GM12878 (cell line): ENCODE data around the gene FAM83G. TPM values are rescaled to one million over a fixed set of nuclear protein-coding genes. Genes with fewer than 3 reads are reported as not detected.

Source experiments
- ATAC-seq: fragments of 200-7000 bp; cut with Tn5 transposase; 3 replicates; pipeline ENCODE4 v1.9.1; 2020; ENCODE audit warnings: mild to moderate bottlenecking, moderate library complexity
- BruUV-seq: library from RNA; stranded (reverse); fragments of 400-500 nt; replicated peaks from 2 replicates; lab custom pipeline; 2021; lab: Mats Ljungman, UMichigan
- CTCF ChIA-PET: fragments of 300-600 bp; sonication (Branson Sonifier 250); formaldehyde crosslinking; extraction: SDS; loops from one replicate; lab custom pipeline; 2021; ENCODE audit warnings: inconsistent platforms; lab: Yijun Ruan, JAX
- POLR2A ChIA-PET: fragments of 350-600 bp; formaldehyde crosslinking; extraction: SDS; loops from one replicate; lab custom pipeline; 2021; ENCODE audit warnings: inconsistent platforms; lab: Charles Lee
- RAD21 ChIA-PET: fragments of 300-600 bp; sonication (Branson Sonifier 250); formaldehyde crosslinking; loops from one replicate; lab custom pipeline; 2023; ENCODE audit warnings: antibody characterized with exemption; ENCODE audit not compliant: unreplicated experiment; lab: Charles Lee
- SMC1A ChIA-PET: fragments of 300-600 bp; sonication (Branson Sonifier 250); formaldehyde crosslinking; loops from one replicate; lab custom pipeline; 2023; ENCODE audit not compliant: unreplicated experiment, uncharacterized antibody; lab: Charles Lee
- DNase-seq: peaks from one replicate; pipeline ENCODE4 v3.0.0-alpha.2; 2011; ENCODE audit warnings: low read depth, low spot score
- FAIRE-seq: peaks from 3 replicates; lab custom pipeline; 2011; peaks lifted over from hg19 to GRCh38; lab: Jason Lieb, UNC
- H2AFZ ChIP-seq: 2 replicates; pipeline ENCODE4 v1.6.0; 2011; ENCODE audit warnings: low read depth, low read length, control low read depth; ENCODE audit not compliant: control insufficient read depth
- H3K27ac ChIP-seq: 2 replicates; pipeline ENCODE4 v1.5.1; 2011; ENCODE audit warnings: control low read depth; ENCODE audit not compliant: control insufficient read depth, insufficient read depth
- H3K27me3 ChIP-seq, 2 experiments: replicated peaks in 1 of 2; 2 replicates each; pipeline versions ENCODE4 v1.6.0 to v1.6.1; 2011; ENCODE audit warnings: low read length in 1 of 2; ENCODE audit not compliant: control insufficient read depth in 2 of 2, insufficient read depth in 2 of 2
- H3K36me3 ChIP-seq, 2 experiments: 2 replicates each; pipeline ENCODE4 v1.5.1; 2011; ENCODE audit warnings: low read length in 1 of 2; ENCODE audit not compliant: control insufficient read depth in 2 of 2, insufficient read depth in 2 of 2
- H3K4me1 ChIP-seq: 2 replicates; pipeline ENCODE4 v1.6.1; 2011; ENCODE audit warnings: mild to moderate bottlenecking, low read length, moderate library complexity, mixed read lengths; ENCODE audit not compliant: control insufficient read depth, insufficient read depth
- H3K4me2 ChIP-seq: 2 replicates; pipeline ENCODE4 v1.6.0; 2011; ENCODE audit warnings: control low read depth; ENCODE audit not compliant: control insufficient read depth, insufficient read depth
- H3K4me3 ChIP-seq: fragments of 200-600 bp; sonication (generic); 2 replicates; pipeline ENCODE4 v1.5.1; 2016
- H3K79me2 ChIP-seq: 2 replicates; pipeline ENCODE4 v1.6.0; 2011; ENCODE audit warnings: low read length; ENCODE audit not compliant: control insufficient read depth, insufficient read depth
- H3K9ac ChIP-seq: 2 replicates; pipeline ENCODE4 v1.8.0; 2011; ENCODE audit warnings: low read length, control low read depth, mixed read lengths; ENCODE audit not compliant: control insufficient read depth, insufficient read depth
- H3K9me3 ChIP-seq: replicated peaks from 3 replicates; pipeline ENCODE4 v1.5.1; 2011; ENCODE audit warnings: mild to moderate bottlenecking, low read length; ENCODE audit not compliant: control insufficient read depth, insufficient read depth
- H4K20me1 ChIP-seq: 2 replicates; pipeline ENCODE4 v1.6.0; 2011; ENCODE audit not compliant: control insufficient read depth, insufficient read depth
- BCL3 ChIP-seq: IDR thresholded peaks from 2 replicates; pipeline ENCODE4 v1.6.1; 2011; ENCODE audit warnings: borderline replicate concordance, low read depth, mild to moderate bottlenecking, moderate library complexity, low read length; ENCODE audit not compliant: insufficient read depth, poor library complexity, severe bottlenecking
- KLF5 ChIP-seq: fragments of 450-650 bp; IDR thresholded peaks from 2 replicates; pipeline ENCODE4 v1.6.1; 2014; ENCODE audit warnings: mild to moderate bottlenecking; ENCODE audit not compliant: partially characterized antibody
- MYC ChIP-seq: IDR thresholded peaks from 2 replicates; pipeline ENCODE4 v1.6.1; 2011; ENCODE audit warnings: mild to moderate bottlenecking, low read length, moderate library complexity, inconsistent platforms; ENCODE audit not compliant: insufficient read depth, insufficient replicate concordance, insufficient read length, severe bottlenecking
- NBN ChIP-seq: fragments of 450-650 bp; IDR thresholded peaks from 2 replicates; pipeline ENCODE4 v1.6.1; 2016
- NFXL1 ChIP-seq: fragments of 450-650 bp; IDR thresholded peaks from 2 replicates; pipeline ENCODE4 v1.6.1; 2017; ENCODE audit warnings: antibody characterized with exemption, mild to moderate bottlenecking, borderline replicate concordance
- NKRF ChIP-seq: fragments of 450-650 bp; conservative IDR thresholded peaks from 2 replicates; pipeline ENCODE4 v1.6.1; 2017; ENCODE audit warnings: mild to moderate bottlenecking, moderate library complexity
- NR2C1 ChIP-seq: fragments of 450-650 bp; IDR thresholded peaks from 2 replicates; pipeline ENCODE4 v1.6.1; 2017; ENCODE audit warnings: antibody characterized with exemption, mild to moderate bottlenecking, moderate library complexity
- PAX5 ChIP-seq: IDR thresholded peaks from 2 replicates; pipeline ENCODE4 v1.6.1; 2011; ENCODE audit warnings: low read depth, low read length, borderline replicate concordance
- YY1 ChIP-seq: IDR thresholded peaks from 2 replicates; pipeline ENCODE4 v1.6.1; 2011; ENCODE audit warnings: low read depth, mild to moderate bottlenecking, low read length
- ZNF274 ChIP-seq: IDR thresholded peaks from one replicate; pipeline ENCODE4 v1.8.0; 2011; ENCODE audit not compliant: insufficient read length, insufficient read depth
- WGBS: methylation state at CpG from one replicate; pipeline ENCODE4 v1.1.6; 2016; ENCODE audit warnings: low lambda C conversion rate; ENCODE audit not compliant: insufficient replicate concordance, insufficient coverage; ENCODE audit errors: missing lambda C conversion rate; 5-methylcytosine and 5-hydroxymethylcytosine counted together
- in situ Hi-C: fragments of 300-500 bp; cut with MboI; formaldehyde crosslinking; loops from 9 replicates; pipeline ENCODE4 v1.14.3; 2018; ENCODE audit warnings: mixed read lengths
- intact Hi-C: fragments of 100-400 bp; cut with micrococcal nuclease; formaldehyde crosslinking; loops from one replicate; pipeline ENCODE4 v1.14.2; 2022; ENCODE audit not compliant: unreplicated experiment
- polyA plus RNA-seq, 11 experiments: library from polyadenylated mRNA; depleted of rRNA in 4 of 11; unstranded in 6 of 11; stranded (reverse) in 5 of 11; fragments of >200 nt; fragmentation: Nextera tagmentation in 4 of 11; fragmentation: Illumina TruSeq in 1 of 11; extraction: Ambion mirVana in 4 of 11; extraction: Trizol in 1 of 11; gene quantifications; 1 replicate in 1 of 11; 2 replicates in 10 of 11; pipeline versions ENCODE4 v1.2.1 to v1.2.3, GENCODE V29; 2011 to 2016; ENCODE audit warnings: inconsistent platforms in 2 of 11, missing spikeins in 2 of 11, low read depth in 1 of 11
- total RNA-seq, 4 experiments: library from RNA; depleted of rRNA in 3 of 4; stranded (reverse); fragments of >200 nt in 3 of 4; fragmentation: Illumina TruSeq in 1 of 4; extraction: Trizol in 1 of 4; gene quantifications; 2 replicates each; pipeline versions ENCODE4 v1.2.1 to v1.2.3, GENCODE V29; 2013 to 2021

The FAM83G gene
- total and polyA plus RNA-seq, 10 of the 15 experiments (the other 5 are each of a cell fraction or from before 2014, with no cell fraction given), result 0.03 to 16.7 (median 6.5) TPM

- Histone ChIP-seq H3K79me2 (no peaks in the 10 kb centered on the region), H3K27ac (no peak overlapping the region), H3K9ac (no peak overlapping the region), H3K4me2 (no peak overlapping the region), H2AFZ (no peak overlapping the region), H4K20me1 (no peaks in the 10 kb centered on the region), H3K9me3 (no peaks in the 10 kb centered on the region), H3K27me3 (no peaks in the 10 kb centered on the region; a peak in 1 of 4 replicates), H3K4me1 (peaks cover 6% of the 10 kb centered on the region), H3K4me3 (no peak overlapping the region), H3K36me3 (no peaks in the 10 kb centered on the region)
- RAD21 ChIA-PET, result no interaction called here
- TF ChIP-seq MYC, result no peak
- TF ChIP-seq PAX5, result no peak
- no peak for TF ChIP-seq ZNF274
- TF ChIP-seq NR2C1, result no peak
- TF ChIP-seq BCL3, result no peak
- no peak for TF ChIP-seq NBN
- no peak for TF ChIP-seq NKRF
- no peak for TF ChIP-seq KLF5
- TF ChIP-seq YY1, result no peak
- no peak for TF ChIP-seq NFXL1
- SMC1A ChIA-PET, result no interaction called here
- DNase-seq (no peak), FAIRE-seq (no peak), ATAC-seq (no peak)
- intact Hi-C loops, result no loop called here
- BruUV-seq, result no TSS peak
- CTCF ChIA-PET, result no interaction called here
- POLR2A ChIA-PET, result no interaction called here
- 0% methylated on average over 2 of the region's 2 CpGs for WGBS
- in situ Hi-C loops, result no loop called here
Measured at GRCh38 chr17:18946536-18946935, 58.0 kb downstream of the FAM83G start.
